Coronary artery (tissue), 2 donors: Measurements from ENCODE around the gene OPCML.

Experiments
- DNase-seq: peaks from one replicate; pipeline ENCODE4 v3.0.0-alpha.2; 2017; ENCODE audit warnings: low spot score
- H3K27ac ChIP-seq, 2 donors: fragments of 200-600 bp; sonication (generic); one replicate each; pipeline ENCODE4 v1.5.1; 2016 to 2019
- H3K4me3 ChIP-seq: fragments of 200-600 bp; sonication (generic); 2 replicates; pipeline ENCODE4 v1.5.1; 2016; ENCODE audit warnings: mild to moderate bottlenecking, moderate library complexity
- CTCF ChIP-seq: fragments of 200-600 bp; sonication (generic); IDR thresholded peaks from one replicate; pipeline ENCODE4 v1.5.1; 2019; ENCODE audit warnings: antibody characterized with exemption

OPCML gene

GRCh38 chr11:132636523-132636922, 895.8 kb downstream of the OPCML start:
- no peak overlapping the region for H3K27ac ChIP-seq
- H3K4me3 ChIP-seq, result no peak overlapping the region
- no peak for DNase-seq
- no peak for TF ChIP-seq CTCF

- no peak for TF ChIP-seq CTCF
- Histone ChIP-seq H3K27ac (no peak overlapping the region), H3K4me3 (no peak overlapping the region)
- no peak for DNase-seq
Observed at GRCh38 chr11:132632641-132633124, 899.6 kb downstream of the OPCML start.

GRCh38 chr11:132631989-132632388, 900.3 kb downstream of the OPCML start:
- H3K4me3 ChIP-seq, result no peak overlapping the region
- no peak for TF ChIP-seq CTCF
- no peak for DNase-seq
- no peak overlapping the region for H3K27ac ChIP-seq

GRCh38 chr11:132627981-132628380, 904.3 kb downstream of the OPCML start:
- TF ChIP-seq CTCF, result no peak
- DNase-seq, result no peak
- H3K4me3 ChIP-seq, result no peak overlapping the region
- H3K27ac ChIP-seq, result no peak overlapping the region

GRCh38 chr11:132626446-132626845, 905.9 kb downstream of the OPCML start:
- Histone ChIP-seq H3K27ac (no peak overlapping the region), H3K4me3 (no peak overlapping the region)
- no peak for DNase-seq
- no peak for TF ChIP-seq CTCF

- no peak overlapping the region for H3K4me3 ChIP-seq
- TF ChIP-seq CTCF, result no peak
- DNase-seq, result no peak
- H3K27ac ChIP-seq, result no peak overlapping the region
Observed at GRCh38 chr11:132623511-132623910, 908.8 kb downstream of the OPCML start.

- DNase-seq, result no peak
- no peak for TF ChIP-seq CTCF
- no peak overlapping the region for H3K4me3 ChIP-seq
- no peak overlapping the region for H3K27ac ChIP-seq
Observed at GRCh38 chr11:132621976-132622580, 910.2 kb downstream of the OPCML start.
